Lung (tissue), 12 donors: Measurements from ENCODE around the gene PHF19. TPM values are rescaled to one million over a fixed set of nuclear protein-coding genes. Genes with fewer than 3 reads are reported as not detected.

Experiments used
- ATAC-seq: fragments of 200-7000 bp; cut with Tn5 transposase; one replicate; pipeline ENCODE4 v1.9.1; 2020; ENCODE audit warnings: moderate number of reproducible peaks; ENCODE audit not compliant: insufficient read depth, low FRiP score
- DNase-seq, 3 donors: peaks; one replicate each; pipeline ENCODE4 v3.0.0-alpha.2; 2013 to 2017
- H3K27ac ChIP-seq, 2 donors: one replicate each; pipeline ENCODE4 v1.5.1; 2013; ENCODE audit warnings: mild to moderate bottlenecking in 2 of 2, moderate library complexity in 2 of 2, control low read depth in 1 of 2, inconsistent platforms in 1 of 2, low read depth in 1 of 2, low read length in 1 of 2
- H3K27me3 ChIP-seq, 3 donors: one replicate each; pipeline ENCODE4 v1.5.1; 2013; ENCODE audit warnings: low read length in 2 of 3; ENCODE audit not compliant: control insufficient read depth in 3 of 3, insufficient read depth in 3 of 3
- H3K36me3 ChIP-seq, 4 donors: one replicate each; pipeline ENCODE4 v1.5.1; 2013; ENCODE audit warnings: low read length in 4 of 4, mild to moderate bottlenecking in 1 of 4, moderate library complexity in 1 of 4; ENCODE audit not compliant: control insufficient read depth in 4 of 4, insufficient read depth in 4 of 4
- H3K4me1 ChIP-seq, 5 donors: one replicate each; pipeline ENCODE4 v1.5.1; 2013; ENCODE audit warnings: low read length in 5 of 5, mild to moderate bottlenecking in 2 of 5, moderate library complexity in 1 of 5; ENCODE audit not compliant: control insufficient read depth in 5 of 5, insufficient read depth in 5 of 5
- H3K4me3 ChIP-seq: one replicate; pipeline ENCODE4 v1.5.1; 2013; ENCODE audit warnings: mild to moderate bottlenecking, control low read depth, moderate library complexity
- H3K9ac ChIP-seq, 2 donors: one replicate each; pipeline ENCODE4 v1.5.1; 2013; ENCODE audit warnings: low read length in 2 of 2, control low read depth in 1 of 2; ENCODE audit not compliant: insufficient read depth in 1 of 2
- H3K9me3 ChIP-seq, 4 donors: one replicate each; pipeline ENCODE4 v1.5.1; 2013; ENCODE audit warnings: low read length in 3 of 4, mild to moderate bottlenecking in 1 of 4, moderate library complexity in 1 of 4; ENCODE audit not compliant: control insufficient read depth in 4 of 4, insufficient read depth in 3 of 4
- WGBS, 2 donors: extraction: QIAGEN DNeasy Blood & Tissue Kit; methylation state at CpG; one replicate each; pipeline ENCODE4 v1.1.7; 2013; 5-methylcytosine and 5-hydroxymethylcytosine counted together
- polyA plus RNA-seq, 2 donors: library from polyadenylated mRNA; stranded (reverse); fragments of 200-250 nt; gene quantifications; one replicate each; pipeline ENCODE4 v1.2.1, GENCODE V29; 2013
- total RNA-seq, 2 donors: library from RNA; depleted of rRNA in 1 of 2; stranded (reverse); fragments of >200 nt in 1 of 2; gene quantifications; one replicate each; pipeline ENCODE4 v1.2.1, GENCODE V29; 2014 to 2021
- TF ChIP-seq, protein P1 (sequence below): IDR thresholded peaks from 2 replicates; pipeline ENCODE4 v1.5.1; 2012; ENCODE audit warnings: mild to moderate bottlenecking; ENCODE audit errors: control extremely low read depth, extremely low read depth
- donor health status: control.
- donor health status: control.
- donor health status: Bipolar disorder and iron deficiency.
- donor health status: healthy.
- donor health status: DM: yes; HTN: yes; CAD: no.

Gene PHF19
- total and polyA plus RNA-seq, 4 donors, result 20.3 to 25.1 (median 21.7) TPM

DNA sequence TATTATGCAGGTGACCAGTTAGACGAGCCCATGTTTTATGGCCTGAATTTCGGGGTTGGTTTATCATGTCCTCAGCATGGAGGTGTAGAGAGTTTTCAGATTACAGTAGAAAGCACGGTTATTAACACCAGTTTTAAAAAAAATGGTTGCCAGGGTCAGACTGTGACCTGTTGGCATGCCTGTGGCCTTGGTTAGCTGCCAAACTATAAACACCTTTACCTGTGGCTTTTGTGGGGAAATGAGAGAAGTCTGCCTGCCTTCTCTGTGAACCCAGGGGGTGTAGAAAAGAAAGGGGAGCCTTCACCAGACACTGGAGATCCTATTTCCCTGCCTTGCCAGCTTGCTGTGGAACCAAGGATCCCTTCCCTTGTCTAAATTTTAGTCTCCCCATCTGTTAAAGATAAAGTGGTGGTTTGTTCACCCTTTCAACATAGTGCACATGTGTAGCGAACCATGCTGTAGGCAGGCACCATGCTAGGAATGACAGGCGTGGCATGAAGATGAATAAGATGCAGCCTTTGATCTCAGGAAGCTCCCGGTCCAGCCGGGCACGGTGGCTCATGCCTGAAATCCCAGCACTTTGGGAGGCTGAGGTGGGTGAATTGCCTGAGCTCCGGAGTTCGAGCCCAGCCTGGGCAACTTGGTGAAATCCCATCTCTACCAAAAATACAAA lies 6.1 kb upstream of the PHF19 start:
- ATAC-seq, result no peak
- peaks cover 0 to 24% (median 13%) of the 10 kb centered on the region in 5 donors for H3K4me1 ChIP-seq
- no peaks in the 10 kb centered on the region for H3K9me3 ChIP-seq
- 77 to 84% methylated on average over 10 of the region's 10 CpGs for WGBS, 2 donors
- H3K27ac ChIP-seq, result no peak overlapping the region
- no peak for DNase-seq
- TF ChIP-seq, protein P1, sequence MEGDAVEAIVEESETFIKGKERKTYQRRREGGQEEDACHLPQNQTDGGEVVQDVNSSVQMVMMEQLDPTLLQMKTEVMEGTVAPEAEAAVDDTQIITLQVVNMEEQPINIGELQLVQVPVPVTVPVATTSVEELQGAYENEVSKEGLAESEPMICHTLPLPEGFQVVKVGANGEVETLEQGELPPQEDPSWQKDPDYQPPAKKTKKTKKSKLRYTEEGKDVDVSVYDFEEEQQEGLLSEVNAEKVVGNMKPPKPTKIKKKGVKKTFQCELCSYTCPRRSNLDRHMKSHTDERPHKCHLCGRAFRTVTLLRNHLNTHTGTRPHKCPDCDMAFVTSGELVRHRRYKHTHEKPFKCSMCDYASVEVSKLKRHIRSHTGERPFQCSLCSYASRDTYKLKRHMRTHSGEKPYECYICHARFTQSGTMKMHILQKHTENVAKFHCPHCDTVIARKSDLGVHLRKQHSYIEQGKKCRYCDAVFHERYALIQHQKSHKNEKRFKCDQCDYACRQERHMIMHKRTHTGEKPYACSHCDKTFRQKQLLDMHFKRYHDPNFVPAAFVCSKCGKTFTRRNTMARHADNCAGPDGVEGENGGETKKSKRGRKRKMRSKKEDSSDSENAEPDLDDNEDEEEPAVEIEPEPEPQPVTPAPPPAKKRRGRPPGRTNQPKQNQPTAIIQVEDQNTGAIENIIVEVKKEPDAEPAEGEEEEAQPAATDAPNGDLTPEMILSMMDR, result no peak
- no peaks in the 10 kb centered on the region for H3K36me3 ChIP-seq
- no peak overlapping the region for H3K9ac ChIP-seq
- H3K4me3 ChIP-seq, result no peak overlapping the region
- H3K27me3 ChIP-seq, result no peaks in the 10 kb centered on the region

DNA sequence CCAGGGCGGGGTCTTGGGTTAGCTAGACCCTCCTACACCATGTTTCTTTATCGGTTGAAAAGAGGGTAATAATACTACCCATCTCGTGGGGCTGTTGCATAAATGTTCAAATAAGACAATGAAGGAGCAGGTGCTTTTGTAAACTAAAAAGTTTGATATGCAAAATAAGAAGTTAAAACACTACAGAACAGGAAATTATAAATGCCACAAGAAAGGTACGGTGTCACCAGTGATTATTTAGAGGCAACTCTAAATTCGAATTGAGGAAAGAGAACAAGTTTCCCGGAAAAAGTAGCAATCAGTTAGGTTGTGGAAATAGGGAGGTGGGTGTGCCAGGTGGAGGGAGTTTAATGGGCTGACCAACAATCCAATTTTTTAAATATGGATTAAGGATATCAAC lies 2.5 kb upstream of the PHF19 start:
- DNase-seq (no peak), ATAC-seq (no peak)
- Histone ChIP-seq H3K4me1 (peaks cover 0 to 22% (median 4%) of the 10 kb centered on the region in 5 donors), H3K9me3 (no peaks in the 10 kb centered on the region), H3K27me3 (no peaks in the 10 kb centered on the region), H3K9ac (no peak overlapping the region), H3K36me3 (no peaks in the 10 kb centered on the region), H3K4me3 (no peak overlapping the region), H3K27ac (no peak overlapping the region)
- TF ChIP-seq, protein P1, result no peak
- WGBS, 2 donors, result 67 to 72% methylated on average over 6 of the region's 6 CpGs

DNA sequence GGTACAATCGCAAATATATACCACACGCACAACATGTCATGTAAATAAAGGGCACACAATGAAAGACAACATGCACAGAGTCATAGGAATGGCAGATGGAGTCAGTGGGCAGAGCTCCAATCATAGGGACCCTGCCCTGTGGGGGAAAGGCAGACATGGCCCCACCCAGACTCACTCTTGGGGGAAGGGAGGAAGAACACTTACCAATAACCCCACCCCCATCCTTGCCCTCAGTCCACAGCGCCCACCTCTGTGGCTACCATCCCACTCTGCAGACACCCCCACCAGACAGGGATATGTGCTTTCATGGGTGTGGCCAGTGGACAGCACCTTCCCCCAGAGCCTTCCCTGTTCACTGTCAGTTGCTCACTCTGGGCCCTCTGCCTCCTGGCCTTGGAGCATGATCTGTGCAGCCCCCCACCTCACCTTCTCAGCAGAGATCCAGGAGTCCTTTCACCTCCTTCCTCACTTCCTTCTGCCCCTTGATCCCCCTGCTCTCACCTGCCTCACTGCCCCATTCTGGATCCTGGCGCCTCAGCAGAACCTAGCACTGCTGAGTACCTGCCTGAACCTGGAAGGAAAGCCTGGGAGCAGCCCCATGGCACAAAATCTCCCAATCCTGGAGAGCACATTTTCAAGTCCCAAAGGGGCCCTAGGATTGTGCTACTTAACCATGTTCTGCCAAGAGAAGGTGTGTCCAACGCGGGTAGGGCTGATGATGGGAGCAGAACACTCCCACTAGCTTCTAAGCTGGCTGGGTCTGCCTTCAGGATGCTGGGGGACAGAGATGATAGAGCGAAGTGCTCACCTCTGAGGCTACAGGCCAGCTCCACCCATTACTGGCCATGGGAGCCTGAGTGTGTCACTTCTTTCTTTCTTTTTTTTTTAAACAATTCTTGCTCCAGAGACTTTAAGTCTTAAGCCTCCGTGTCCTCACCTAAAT lies 1.5 kb upstream of the PHF19 start:
- WGBS, 2 donors, result 79 to 83% methylated on average over 8 of the region's 8 CpGs
- Histone ChIP-seq H3K36me3 (peaks cover 0 to 5% (median 1%) of the 10 kb centered on the region in 4 donors), H3K4me3 (no peak overlapping the region), H3K9ac (no peak overlapping the region), H3K4me1 (peaks cover 0 to 22% (median 4%) of the 10 kb centered on the region in 5 donors), H3K27ac (no peak overlapping the region), H3K9me3 (no peaks in the 10 kb centered on the region), H3K27me3 (no peaks in the 10 kb centered on the region)
- DNase-seq (no peak), ATAC-seq (no peak)
- TF ChIP-seq, protein P1, result no peak
